Mesenteric fat pad (tissue), 1 donor: Measurements from ENCODE around the gene CDK5RAP3. TPM values are rescaled to one million over a fixed set of nuclear protein-coding genes. Genes with fewer than 3 reads are reported as not detected.

Experiments
- DNase-seq: peaks from one replicate; pipeline ENCODE4 v3.0.0-alpha.2; 2020; ENCODE audit warnings: low spot score
- total RNA-seq: library from RNA; stranded (reverse); fragmentation: NEBNext Ultra II Directional; extraction: Animal tissue kit (Norgen Biotek cat#: 25700); gene quantifications from one replicate; pipeline ENCODE4 v1.2.1, GENCODE V29; 2021
- donor health status: DM: yes; HTN: yes; CAD: no.

The CDK5RAP3 gene
- total RNA-seq, 1 donor from 2014 or later, result 105 TPM

DNA sequence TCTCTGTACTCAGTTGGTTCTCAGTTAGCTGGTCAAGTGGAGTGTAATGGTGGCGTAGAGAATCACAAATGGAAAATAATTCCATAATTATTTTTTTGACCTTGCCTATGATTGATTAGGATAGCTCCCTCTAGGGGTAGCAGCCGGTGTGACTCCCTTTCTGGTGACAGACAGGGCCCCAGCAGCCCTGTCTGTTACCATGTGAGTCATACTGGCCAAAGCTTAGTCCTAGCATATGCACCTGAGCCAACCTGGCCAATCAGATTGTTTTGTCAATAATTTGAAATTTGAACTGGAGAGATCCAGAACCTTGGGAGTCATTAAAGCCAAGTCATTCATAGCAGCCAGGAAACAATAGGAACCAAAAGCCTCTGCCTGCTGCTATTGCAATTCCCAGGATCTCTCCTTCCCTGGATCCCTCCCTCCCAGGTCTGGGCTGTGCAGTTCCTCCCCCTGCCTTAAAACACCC lies 23.9 kb upstream of the CDK5RAP3 start:
- DNase-seq, result no peak

DNA sequence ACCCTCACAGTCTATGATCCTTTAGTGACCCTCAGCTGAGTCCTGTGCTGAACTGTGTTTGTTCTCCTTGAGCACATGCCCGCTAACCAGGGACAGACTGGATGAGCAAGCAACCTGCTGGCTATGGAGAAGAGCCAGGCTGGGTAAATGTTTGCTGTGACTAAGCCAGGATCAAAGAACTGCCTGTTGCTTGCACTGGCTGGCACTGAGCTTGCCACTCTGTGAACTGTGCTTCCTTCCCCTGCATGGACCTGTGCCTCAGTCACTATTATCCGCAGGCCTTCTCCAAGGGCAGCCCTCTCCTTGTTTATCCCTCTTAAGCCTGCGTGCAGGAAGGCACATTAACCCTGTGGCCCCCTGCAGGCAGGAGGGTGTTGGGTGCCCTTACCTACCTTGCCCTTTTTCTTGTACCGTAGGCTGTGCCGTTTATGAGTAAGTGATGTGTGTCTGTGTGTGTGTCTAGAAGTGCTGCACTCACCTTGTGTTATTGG lies 22.2 kb upstream of the CDK5RAP3 start:
- no peak for DNase-seq

DNA sequence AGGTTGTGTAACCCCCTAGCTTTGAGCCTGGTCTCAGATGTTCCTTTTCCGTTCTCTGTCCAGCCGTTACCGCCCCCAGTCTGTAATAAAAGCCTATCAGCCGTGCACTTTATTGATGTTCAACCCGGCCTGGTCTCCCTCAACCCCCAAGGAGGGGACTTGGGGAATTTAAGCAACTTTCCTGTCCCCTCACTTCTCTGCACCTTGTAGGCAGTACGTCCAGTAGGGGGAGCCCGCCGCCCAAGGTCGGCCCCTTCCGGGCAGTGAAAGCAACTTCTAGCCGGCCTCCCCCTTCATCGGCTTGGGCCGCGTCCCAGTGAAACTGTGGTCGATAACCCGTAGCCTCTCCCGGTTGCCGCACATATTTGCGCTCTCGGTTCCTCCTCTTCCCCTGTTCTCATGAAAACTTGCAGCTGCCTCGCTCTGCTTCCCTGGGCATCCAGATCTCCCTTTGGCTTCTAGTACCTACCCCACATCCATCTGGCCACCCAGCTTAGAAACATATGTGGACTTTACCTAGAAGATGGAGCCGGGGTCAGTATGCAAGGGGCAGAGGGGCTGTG lies 21.6 kb upstream of the CDK5RAP3 start:
- DNase-seq, result peak; percentile 96

DNA sequence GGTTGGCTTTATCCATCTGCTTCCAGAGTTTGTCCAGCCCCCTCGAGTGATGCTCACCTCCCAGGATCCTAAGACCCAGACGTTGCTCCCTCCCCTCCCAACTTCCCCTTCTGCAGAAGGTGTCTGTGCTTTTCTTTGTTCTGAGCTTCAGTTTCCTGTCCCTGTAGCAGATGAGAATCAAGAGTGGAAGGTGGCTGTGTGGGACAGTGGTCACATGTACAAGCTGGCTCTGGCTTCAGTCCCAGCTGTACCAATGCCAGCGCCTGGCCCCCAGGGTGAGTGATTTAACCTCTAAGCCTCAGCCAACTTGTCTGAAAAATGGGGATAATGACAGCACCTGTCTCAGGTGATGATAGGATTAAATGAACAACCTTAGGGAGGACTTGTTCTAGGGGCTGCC lies 21.0 kb upstream of the CDK5RAP3 start:
- no peak for DNase-seq

DNA sequence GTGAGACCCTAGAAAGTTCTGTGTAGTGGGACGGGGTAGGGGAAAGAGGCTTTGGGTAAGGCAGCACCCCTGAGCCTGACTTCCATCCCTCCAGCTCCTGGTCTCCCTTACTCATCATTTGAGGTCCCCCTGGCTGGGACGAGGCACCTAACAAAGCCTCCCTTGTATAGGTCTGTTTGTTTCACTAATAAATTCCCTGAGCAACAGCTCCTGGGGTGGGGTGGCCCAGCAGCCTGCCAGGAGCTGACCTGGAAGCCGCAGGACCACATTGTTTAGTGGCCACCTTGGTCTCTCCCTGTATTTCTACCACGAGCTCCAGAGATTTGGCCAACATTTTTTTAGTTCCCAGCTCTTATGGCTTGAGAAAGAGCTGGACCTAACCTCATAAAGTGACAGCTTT lies 20.5 kb upstream of the CDK5RAP3 start:
- DNase-seq, result no peak

DNA sequence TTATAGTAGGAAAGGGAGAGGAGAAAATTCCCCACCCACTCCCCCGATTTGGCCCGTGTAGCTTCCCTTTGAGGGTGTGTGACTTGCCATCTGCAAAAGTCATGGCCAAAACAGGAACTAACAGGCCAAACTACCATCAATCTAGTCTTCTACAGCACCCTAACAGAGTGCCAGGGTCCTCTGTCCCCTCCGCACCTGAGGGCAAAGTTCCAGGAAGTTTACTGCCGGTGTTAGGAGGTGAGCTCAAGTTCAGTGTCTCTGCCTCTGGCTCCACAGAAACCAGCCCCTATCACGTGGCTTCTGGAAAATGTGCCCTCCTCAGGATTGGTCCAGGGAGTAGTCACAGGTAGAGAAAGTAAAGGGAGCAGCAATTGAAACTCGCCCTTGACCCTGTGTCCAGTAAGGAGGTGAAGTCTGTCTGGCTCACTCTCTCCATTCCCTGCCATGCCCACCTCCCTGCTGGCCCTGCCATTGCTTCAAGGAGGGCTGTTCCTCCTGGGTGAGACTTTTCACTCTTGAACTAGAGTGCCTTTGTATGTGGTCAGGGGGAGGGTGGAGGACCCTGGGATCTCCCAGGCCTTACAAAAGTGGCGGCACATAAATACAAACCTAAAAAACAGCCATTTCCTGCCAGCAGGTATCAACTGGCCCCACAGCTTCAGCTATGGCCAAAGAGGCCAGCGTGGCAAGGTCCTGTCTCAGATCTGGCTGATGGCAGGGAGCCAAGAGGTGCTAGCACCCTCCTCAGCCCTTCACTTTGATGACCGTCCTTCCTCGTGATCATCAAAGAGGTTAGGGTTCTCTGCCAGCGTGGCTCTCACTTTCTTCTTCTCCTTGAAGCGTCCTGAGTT lies 18.5 kb upstream of the CDK5RAP3 start:
- no peak for DNase-seq

DNA sequence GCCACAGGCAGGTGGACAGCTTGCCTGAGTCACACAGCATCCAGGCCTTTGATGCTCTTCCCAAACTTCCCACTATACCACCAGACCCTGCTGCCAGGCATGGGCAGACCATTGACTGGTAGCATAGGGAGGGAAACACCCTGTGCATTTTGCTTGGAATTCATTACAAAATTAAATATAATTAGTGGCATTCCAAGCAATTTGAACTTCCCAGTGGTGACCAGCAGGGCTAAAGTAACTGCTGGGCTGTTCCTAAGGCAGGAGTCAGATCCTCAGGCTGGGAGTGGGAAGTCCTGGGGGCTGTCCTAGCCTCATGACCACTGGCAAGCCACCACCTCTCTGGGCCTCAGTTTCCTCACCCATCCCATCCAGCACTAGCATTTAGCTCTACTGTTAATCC lies 17.0 kb upstream of the CDK5RAP3 start:
- DNase-seq, result no peak

DNA sequence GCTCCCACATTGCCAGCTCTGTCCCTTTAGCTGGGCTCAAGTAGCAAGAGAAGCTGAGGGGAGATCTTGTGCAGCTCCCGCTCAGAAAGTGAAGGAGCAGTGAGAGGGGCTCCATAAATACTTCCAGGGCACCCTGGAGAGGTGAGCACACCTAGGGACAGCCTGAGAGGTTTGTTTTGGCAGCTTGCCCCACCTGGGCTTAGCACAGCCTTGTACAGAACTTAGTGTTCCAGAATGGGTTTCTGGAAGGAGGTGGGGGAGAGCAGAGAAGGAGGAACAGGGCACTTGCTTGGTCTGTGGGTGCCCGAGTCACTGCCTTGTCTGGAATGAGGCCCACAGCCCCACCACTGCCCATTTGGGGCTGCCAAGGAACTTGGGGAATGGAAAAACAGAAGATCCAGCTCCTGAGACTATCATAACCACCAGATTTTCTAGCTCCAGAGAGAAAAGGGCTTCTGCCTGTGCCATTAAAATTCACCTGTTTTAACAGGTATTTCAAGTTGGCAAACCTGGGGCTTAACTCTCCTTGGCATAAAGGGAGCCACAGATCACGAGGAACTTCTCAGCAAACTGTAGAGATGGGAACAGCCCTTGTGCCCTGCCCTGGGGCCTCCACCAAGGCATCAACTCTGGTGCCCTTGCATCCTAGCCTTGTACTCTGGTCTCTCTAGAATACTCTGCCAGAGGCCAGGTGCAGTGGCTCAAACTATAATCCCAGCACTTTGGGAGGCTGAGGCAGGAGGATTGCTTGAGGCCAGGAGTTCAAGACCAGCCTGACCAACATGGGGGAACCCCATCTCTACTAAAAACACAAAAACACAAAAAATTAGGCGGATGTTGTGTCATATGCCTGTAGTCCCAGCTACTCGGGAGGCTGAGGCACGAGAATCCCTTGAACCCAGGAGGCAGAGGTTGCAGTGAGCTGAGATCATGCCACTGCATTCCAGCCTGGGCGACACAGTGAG lies 15.1 kb upstream of the CDK5RAP3 start:
- no peak for DNase-seq

DNA sequence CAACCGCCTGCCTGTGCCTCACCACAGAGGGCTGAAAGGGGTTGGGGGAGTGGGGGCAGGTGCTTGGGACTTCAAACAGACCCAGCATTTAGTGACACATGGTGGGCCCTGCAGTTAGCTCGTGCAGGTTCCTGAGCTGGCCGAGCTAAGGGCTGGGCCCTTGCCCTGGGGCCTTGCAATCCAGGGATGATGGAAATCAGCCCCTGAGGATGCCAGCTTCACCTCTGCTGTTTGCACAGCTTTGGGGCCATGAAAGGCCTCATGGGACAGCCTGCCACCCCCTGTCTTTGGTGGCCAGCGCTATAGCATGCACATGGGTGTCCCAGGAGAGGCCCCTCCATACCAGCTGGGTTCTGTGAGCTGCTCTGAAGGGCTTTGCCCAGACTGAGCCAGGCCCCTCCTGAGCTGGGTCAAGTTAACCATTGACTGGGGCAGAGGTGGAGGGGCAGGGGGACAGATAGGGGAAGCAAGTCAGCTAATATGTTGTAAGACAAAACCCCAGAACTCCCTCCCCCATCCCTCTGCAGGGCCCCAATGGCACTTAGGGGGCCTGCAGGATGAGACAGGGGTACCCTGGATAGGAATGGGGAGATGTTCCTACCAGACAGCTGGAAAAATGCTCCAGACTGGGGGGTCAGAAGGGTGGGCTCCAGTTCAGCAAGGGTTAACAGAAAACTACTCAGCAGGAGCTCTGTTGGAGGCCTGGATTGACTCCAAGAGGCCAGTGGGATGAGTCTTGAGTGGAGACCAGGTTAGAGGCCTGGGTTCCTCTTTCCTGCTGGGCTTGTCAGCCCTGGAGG lies 13.9 kb upstream of the CDK5RAP3 start:
- no peak for DNase-seq

DNA sequence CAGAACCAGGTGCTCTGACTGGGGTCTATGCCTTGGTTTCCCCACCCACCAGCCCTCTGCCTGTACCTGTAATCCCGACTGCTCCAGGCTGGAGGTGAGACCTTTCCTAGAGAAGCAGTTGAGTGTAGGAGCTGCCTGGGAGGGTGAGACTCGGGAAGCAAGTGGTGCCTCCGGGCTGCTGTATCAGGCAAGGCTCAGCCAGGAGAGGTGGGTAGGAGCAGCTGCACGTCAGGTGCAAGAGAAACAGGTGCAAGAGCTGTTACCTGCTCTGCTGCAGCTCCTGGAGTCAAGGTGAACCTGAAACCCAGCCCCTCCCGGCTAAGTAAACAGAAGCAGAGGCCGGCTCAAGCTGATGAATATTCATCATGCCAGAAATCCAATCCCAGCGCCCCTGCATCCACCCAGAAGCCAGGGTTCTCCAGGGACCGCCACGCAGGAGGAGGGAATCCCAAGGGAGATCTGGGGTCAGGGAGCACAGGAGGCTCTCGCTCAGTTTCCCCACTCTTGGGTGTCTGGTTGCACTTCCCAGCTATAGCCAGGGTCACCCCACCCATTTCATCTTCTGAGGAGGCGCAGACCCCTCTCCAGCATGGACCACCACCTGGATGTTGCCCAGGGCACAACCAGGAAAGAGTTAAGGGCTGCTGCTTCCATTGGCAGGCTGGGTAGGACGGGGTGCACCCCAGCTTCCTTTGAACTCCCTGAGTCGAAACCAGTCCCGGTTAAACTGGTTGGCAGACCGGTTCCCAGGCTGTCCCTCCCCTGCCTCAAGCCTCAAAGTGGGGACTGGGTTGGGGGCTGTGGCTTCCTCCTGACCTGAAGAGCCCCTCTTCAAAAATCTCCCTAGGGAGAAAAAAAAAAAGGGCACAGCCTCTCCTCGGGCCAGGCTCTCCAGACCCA lies 13.1 kb upstream of the CDK5RAP3 start, which contains the start of gene PRR15L:
PRR15L (minus strand) TSS at position 293 of the 900 bp plus-strand sequence. CDS start 4,649 bp downstream, outside the sequence.
- DNase-seq, result no peak

DNA sequence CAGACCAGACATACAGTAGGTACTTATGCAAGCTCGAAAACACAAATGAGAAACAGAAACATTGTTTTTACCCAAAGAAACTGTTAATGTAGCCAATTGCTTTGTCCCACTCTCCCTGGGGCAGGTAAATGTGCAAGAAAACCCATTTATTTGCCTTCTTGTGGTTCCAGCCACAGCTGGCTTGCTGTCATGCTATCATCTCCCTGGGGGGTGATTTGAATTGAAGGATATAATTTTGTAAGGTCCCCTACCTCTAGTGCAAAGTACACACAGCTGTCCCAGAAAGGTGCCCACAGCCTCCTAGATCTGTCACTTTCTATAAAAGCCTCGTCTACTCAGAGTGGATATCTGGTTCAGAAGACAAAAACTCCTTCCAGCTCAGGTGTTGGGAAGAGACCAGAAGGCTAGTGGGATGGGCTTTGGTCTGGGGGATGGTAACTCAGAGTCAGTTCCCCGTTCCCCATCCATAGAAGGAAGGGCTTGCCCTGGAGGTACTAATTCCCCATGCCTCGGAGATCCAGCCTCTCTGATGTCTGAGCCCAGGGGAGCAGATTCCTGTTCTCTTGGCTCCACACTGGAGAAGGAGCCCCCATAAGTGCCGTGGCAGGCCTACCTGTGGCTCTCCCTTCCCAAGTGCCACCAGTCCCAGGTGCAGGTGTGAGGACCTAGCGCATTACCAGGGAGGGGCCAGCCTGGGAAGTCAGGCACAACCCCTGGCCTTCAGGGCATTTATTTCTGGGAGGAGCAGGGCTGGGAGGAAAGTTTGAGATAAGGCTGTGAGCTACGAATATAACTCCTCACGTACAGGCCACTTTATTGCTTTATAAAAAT lies 10.9 kb upstream of the CDK5RAP3 start:
- DNase-seq, result no peak

DNA sequence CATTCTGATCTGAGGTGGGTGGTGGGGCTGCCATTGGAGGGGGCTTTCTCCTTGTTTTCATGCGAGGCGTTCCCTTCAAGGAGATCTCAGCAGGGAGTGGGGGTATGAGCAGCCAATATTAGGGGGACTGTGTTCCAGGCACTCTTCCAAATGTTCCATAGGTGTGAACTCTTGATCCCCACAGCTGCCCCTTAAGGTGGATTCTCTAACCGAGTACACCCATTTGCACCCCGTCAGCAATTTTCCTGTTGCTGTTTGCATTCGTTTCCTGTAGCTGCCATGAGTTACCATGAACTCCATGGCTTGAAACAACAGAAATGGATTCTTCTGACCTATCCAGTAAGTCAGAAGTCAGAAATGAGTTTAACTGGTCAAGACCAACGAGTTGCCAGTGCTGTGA lies 9.5 kb upstream of the CDK5RAP3 start:
- DNase-seq, result no peak

DNA sequence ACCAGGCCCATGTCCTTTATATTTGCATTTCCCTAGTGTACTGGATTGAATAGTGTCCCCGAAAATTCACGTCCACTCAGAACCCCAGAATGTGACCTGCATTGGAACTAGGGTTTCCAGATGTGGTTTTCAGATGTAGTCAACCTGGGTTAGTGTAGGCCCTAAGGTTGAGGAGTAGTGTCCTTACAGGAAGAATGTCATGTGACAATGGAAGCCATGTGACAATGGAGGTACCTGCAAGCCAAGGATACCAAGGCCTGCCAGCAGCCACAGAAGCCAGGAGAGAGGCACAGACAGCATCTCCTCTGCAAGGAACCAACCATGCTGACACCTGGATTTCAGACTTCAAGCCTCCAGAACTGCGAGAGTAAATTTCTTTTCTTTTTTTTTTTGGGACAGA lies 8.0 kb upstream of the CDK5RAP3 start:
- no peak for DNase-seq

DNA sequence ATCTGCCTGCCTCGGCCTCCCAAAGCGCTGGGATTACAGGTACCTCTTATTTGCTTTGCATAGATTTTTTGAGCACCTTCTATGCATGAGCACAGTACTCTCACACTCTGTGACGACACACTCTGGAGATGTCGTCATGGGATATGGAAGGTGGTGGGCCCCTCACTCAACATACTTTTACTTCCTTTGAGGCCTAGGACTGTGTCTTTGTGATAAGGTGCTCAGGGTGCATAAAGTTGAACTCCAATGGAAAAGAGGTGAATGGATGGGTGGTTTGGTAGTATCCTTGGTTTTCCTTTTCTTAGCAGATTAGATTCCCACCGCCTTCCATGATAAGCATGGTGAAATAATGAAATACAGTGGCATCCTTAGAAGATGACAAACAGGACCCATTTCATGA lies 6.1 kb upstream of the CDK5RAP3 start:
- DNase-seq, result no peak

DNA sequence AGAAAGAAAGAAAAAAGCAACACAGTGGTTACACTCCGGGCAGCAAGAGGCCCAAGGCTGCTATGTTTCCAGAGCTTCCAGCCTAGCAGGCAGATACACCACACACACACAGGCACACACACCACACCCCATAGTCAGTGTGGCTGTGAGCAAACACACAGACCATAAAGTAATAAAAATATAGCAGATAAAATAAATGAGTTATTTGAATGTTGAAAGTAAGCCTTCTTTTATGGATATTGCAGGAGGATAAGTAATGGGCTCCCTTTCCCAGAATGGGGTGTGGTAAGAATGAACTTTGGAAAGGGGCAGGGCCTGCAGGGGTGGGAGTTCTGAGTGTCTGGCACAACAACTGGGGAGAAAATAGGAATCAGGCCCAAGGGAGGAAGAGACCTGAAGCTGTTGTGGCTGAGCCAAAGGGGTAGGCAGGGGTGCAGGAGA lies 4.8 kb upstream of the CDK5RAP3 start:
- no peak for DNase-seq

DNA sequence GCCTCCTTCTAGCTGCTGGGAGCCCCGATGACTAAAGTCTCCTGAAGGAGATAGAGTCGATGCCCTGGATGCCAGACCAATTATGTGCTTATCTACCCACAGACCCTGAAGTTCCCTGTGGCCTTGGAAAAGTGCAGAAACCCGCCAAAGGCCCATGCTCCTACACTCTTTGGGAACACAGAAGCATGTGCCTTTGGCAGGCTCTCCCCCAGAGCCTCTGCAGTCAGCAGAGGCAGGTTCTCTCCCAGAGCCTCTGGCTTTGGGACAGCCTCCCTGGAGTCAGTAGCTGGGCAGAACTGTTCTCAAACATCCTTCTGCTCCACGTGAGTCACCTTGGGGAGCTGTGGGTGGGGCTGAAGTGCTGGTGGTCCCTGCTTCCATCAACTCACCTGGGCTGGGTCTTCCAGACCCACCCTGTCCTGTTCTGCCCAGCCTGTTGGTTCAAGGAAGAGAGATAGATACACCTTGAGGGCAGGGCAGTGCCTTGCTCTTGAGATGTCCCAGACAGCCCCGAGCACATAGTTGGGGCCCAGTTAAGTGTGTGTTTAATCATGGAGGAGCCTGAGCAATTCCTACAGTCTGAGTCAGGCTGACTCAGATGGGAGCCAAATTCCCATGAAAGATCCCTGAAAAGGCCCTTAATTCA lies 3.2 kb upstream of the CDK5RAP3 start:
- no peak for DNase-seq

DNA sequence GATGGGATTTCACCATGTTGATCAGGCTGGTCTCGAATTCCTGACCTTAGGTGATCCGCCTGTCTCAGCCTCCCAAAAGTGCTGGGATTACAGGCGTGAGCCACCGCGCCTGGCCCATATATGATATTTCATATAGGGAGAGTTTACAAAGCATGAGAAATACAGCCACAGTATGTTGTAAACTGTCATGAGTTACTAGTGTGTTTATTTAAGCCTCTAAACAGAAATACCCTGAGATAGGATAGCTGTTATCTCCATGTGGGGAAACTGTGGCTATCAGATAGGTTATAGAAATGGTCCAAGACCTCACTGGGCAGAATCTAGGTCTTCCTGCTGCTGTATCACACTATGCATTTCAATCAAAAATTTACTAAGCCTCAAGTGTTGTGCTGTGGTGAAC lies 2.1 kb upstream of the CDK5RAP3 start:
- DNase-seq, result no peak
